B cell (primary cell): Measurements from ENCODE around the gene HSPB9. TPM values are rescaled to one million over a fixed set of nuclear protein-coding genes. Genes with fewer than 3 reads are reported as not detected.

Experiments used
- ATAC-seq: fragments of 200-7000 bp; cut with Tn5 transposase; one replicate; pipeline ENCODE4 v1.10.0; 2021; ENCODE audit warnings: low read depth, mild to moderate bottlenecking, moderate number of reproducible peaks, moderate library complexity
- CTCF ChIA-PET: fragments of 350-600 bp; sonication (Branson Sonifier 250); formaldehyde crosslinking; loops from one replicate; lab custom pipeline; 2021; ENCODE audit warnings: antibody characterized with exemption, inconsistent platforms; lab: Charles Lee
- POLR2A ChIA-PET: fragments of 350-600 bp; sonication (Branson Sonifier 250); formaldehyde crosslinking; loops from one replicate; lab custom pipeline; 2021; ENCODE audit warnings: antibody characterized with exemption; lab: Charles Lee
- DNase-seq: peaks from one replicate; pipeline ENCODE4 v3.0.0; 2013
- H2AFZ ChIP-seq: 2 replicates; pipeline ENCODE4 v1.6.1; 2012; ENCODE audit warnings: mild to moderate bottlenecking, low read depth, low read length; ENCODE audit not compliant: insufficient read depth, poor library complexity, severe bottlenecking
- H3K27ac ChIP-seq, 2 donors: 1 replicate in 1 of 2; 2 replicates in 1 of 2; pipeline ENCODE4 v1.5.1; 2012 to 2013; ENCODE audit warnings: low read length in 2 of 2, mild to moderate bottlenecking in 2 of 2, moderate library complexity in 1 of 2
- H3K27me3 ChIP-seq, 4 experiments: fragments of 200-600 bp in 1 of 4; sonication (generic) in 1 of 4; replicated peaks in 1 of 4; 1 replicate in 2 of 4; 2 replicates in 2 of 4; pipeline versions ENCODE4 v1.6.1 to v1.7.0; 2013 to 2016; ENCODE audit warnings: low read length in 3 of 4, mild to moderate bottlenecking in 2 of 4, mixed read lengths in 1 of 4, moderate library complexity in 1 of 4; ENCODE audit not compliant: insufficient read depth in 4 of 4, control insufficient read depth in 3 of 4; ENCODE audit errors: control extremely low read depth in 1 of 4
- H3K36me3 ChIP-seq, 2 experiments: replicated peaks in 1 of 2; 1 replicate in 1 of 2; 2 replicates in 1 of 2; pipeline versions ENCODE4 v1.6.1 to v1.7.1; 2013; ENCODE audit warnings: low read length in 1 of 2; ENCODE audit not compliant: insufficient read depth in 2 of 2, control insufficient read depth in 1 of 2; ENCODE audit errors: control extremely low read depth in 1 of 2, extremely low read depth in 1 of 2
- H3K4me1 ChIP-seq, 2 donors: fragments of 200-600 bp in 1 of 2; sonication (generic) in 1 of 2; 1 replicate in 1 of 2; 2 replicates in 1 of 2; pipeline versions ENCODE4 v1.5.1 to v1.6.1; 2013 to 2017; ENCODE audit warnings: low read length in 2 of 2; ENCODE audit not compliant: control insufficient read depth in 2 of 2, insufficient read depth in 2 of 2
- H3K4me2 ChIP-seq: replicated peaks from 2 replicates; pipeline ENCODE3; 2012; ENCODE audit warnings: mild to moderate bottlenecking, low read depth, low read length; ENCODE audit not compliant: poor library complexity, severe bottlenecking
- H3K4me3 ChIP-seq, 5 experiments: fragments of 200-600 bp in 1 of 5; sonication (generic) in 1 of 5; 1 replicate in 3 of 5; 2 replicates in 2 of 5; pipeline versions ENCODE4 v1.5.1 to v1.7.0; 2011 to 2016; ENCODE audit warnings: low read length in 4 of 5, mild to moderate bottlenecking in 4 of 5, low read depth in 2 of 5, control low read depth in 1 of 5, moderate library complexity in 1 of 5; ENCODE audit not compliant: insufficient read depth in 1 of 5; ENCODE audit errors: control extremely low read depth in 1 of 5, extremely low read depth in 1 of 5
- H3K79me2 ChIP-seq: fragments of 200-600 bp; sonication (generic); one replicate; pipeline ENCODE4 v1.6.0; 2016; ENCODE audit warnings: low read length; ENCODE audit not compliant: control insufficient read depth, insufficient read depth
- H3K9ac ChIP-seq: fragments of 200-600 bp; sonication (generic); 2 replicates; pipeline ENCODE4 v1.6.1; 2017; ENCODE audit warnings: mild to moderate bottlenecking, low read length, moderate library complexity
- H3K9me3 ChIP-seq, 3 donors: one replicate each; pipeline versions ENCODE4 v1.6.1 to v1.7.1; 2013; ENCODE audit warnings: low read length in 2 of 3; ENCODE audit not compliant: control insufficient read depth in 2 of 3, insufficient read depth in 1 of 3; ENCODE audit errors: control extremely low read depth in 1 of 3
- H4K20me1 ChIP-seq: 2 replicates; pipeline ENCODE4 v1.6.0; 2012; ENCODE audit warnings: mild to moderate bottlenecking, low read length; ENCODE audit not compliant: insufficient read depth, control insufficient read depth, poor library complexity, severe bottlenecking
- H3K27ac Mint-ChIP-seq: one replicate; pipeline ENCODE4 v1.8.0; 2021; ENCODE audit warnings: mixed read lengths
- H3K27me3 Mint-ChIP-seq: one replicate; pipeline ENCODE4 v1.8.0; 2021; ENCODE audit warnings: mixed read lengths
- H3K4me1 Mint-ChIP-seq: one replicate; pipeline ENCODE4 v1.8.0; 2021; ENCODE audit warnings: mixed read lengths
- H3K4me3 Mint-ChIP-seq: one replicate; pipeline ENCODE4 v1.8.0; 2021; ENCODE audit warnings: mixed read lengths
- H3K9me3 Mint-ChIP-seq: one replicate; pipeline ENCODE4 v1.8.0; 2022; ENCODE audit warnings: mixed read lengths; ENCODE audit not compliant: insufficient read depth
- CTCF ChIP-seq: fragments of 200-600 bp; IDR thresholded peaks from one replicate; pipeline ENCODE4 v1.8.0; 2022; ENCODE audit warnings: antibody characterized with exemption, mild to moderate bottlenecking
- EZH2 ChIP-seq: IDR thresholded peaks from 2 replicates; pipeline ENCODE4 v1.6.1; 2012; ENCODE audit warnings: borderline replicate concordance, low read depth, mild to moderate bottlenecking, moderate library complexity, low read length; ENCODE audit not compliant: insufficient read depth, poor library complexity, severe bottlenecking
- whole genome bisulfite sequencing: methylation state at CpG from one replicate; pipeline ENCODE4 v1.1.5; 2013; ENCODE audit warnings: missing lambda C conversion rate; ENCODE audit not compliant: insufficient coverage; 5-methylcytosine and 5-hydroxymethylcytosine counted together
- intact Hi-C: fragments of 100-400 bp; cut with micrococcal nuclease; formaldehyde crosslinking; loops from one replicate; pipeline ENCODE4 v1.10.0; 2022
- polyA plus RNA-seq: library from polyadenylated mRNA; depleted of rRNA; stranded (reverse); fragments of >200 nt; gene quantifications from 2 replicates; pipeline ENCODE4 v1.2.3, GENCODE V29; 2012
- total RNA-seq, 2 donors: library from RNA; stranded (reverse); fragments of 120-200 nt in 1 of 2; gene quantifications; 1 replicate in 1 of 2; 2 replicates in 1 of 2; pipeline versions ENCODE4 v1.2.3 to v1.2.4, GENCODE V29; 2013 to 2022

The HSPB9 gene
- total and polyA plus RNA-seq, 2 donors (not counting 1 experiment from before 2014, with no cell fraction given): 0.09 TPM; not detected in 1

GRCh38 chr17:42135151-42135550, 12.5 kb downstream of the HSPB9 start:
- intact Hi-C loops: no loop called here
- ATAC-seq (no peak), DNase-seq (no peak)
- H3K4me1 Mint-ChIP-seq: peaks cover 65% of the 10 kb centered on the region
- peaks cover 83% of the 10 kb centered on the region for H3K79me2 ChIP-seq
- TF ChIP-seq EZH2: no peak
- TF ChIP-seq CTCF: no peak
- no peaks in the 10 kb centered on the region for H3K27me3 ChIP-seq
- no peaks in the 10 kb centered on the region for H3K27me3 Mint-ChIP-seq
- H3K4me3 Mint-ChIP-seq: no peak overlapping the region
- H2AFZ ChIP-seq: no peak overlapping the region
- H4K20me1 ChIP-seq: peaks cover 63% of the 10 kb centered on the region
- H3K27ac Mint-ChIP-seq: peak overlapping the region; percentile 82
- peak overlapping the region; percentile 48 for H3K4me2 ChIP-seq
- WGBS: 97% methylated on average over 4 of the region's 6 CpGs
- ChIA-PET POLR2A (interaction anchor here (0.9 kb wide), 1 partner anchor 15 kb away, joined by 6 read pairs; no protein-coding TSS in a partner anchor), CTCF (interaction anchor here (1.4 to 2.3 kb wide), 3 partner anchors 7 to 109 kb away, joined by 3 to 7 read pairs (median 5); no protein-coding TSS in a partner anchor)
- H3K36me3 ChIP-seq: peaks cover 0 to 13% of the 10 kb centered on the region in 2 experiments
- peaks cover 64 to 70% of the 10 kb centered on the region in 2 donors for H3K4me1 ChIP-seq
- no peak overlapping the region for H3K4me3 ChIP-seq
- no peaks in the 10 kb centered on the region for H3K9me3 ChIP-seq
- no peaks in the 10 kb centered on the region for H3K9me3 Mint-ChIP-seq
- no peak overlapping the region for H3K9ac ChIP-seq
- H3K27ac ChIP-seq: peak overlapping the region in 1 of 2 donors; percentile 79
